Measurements from ENCODE around the gene SNX2.

The SNX2 gene

GRCh38 chr5:122780296-122780695 lies 5.4 kb downstream of the SNX2 start:
- Histone ChIP-seq H3K9me3 (ENCODE audit: severe bottlenecking) (no peaks in the 10 kb centered on the region), H3K27ac (no peak overlapping the region), H3K27me3 (ENCODE audit: insufficient read depth, low read depth, severe bottlenecking) (no peaks in the 10 kb centered on the region), H3K36me3 (0 out of 2 replicates have a peak, but pooled peaks cover 2% of the 10 kb centered on the region), H3K4me3 (ENCODE audit: low read depth, low read length) (no peak overlapping the region)
- TF ChIP-seq CTCF (IDR thresholded peaks at IDR 0.05; ENCODE audit: low read depth, low read length): no peak
- DNase-seq: no peak

GRCh38 chr5:122781465-122781864 lies 6.6 kb downstream of the SNX2 start:
- no peak overlapping the region for H3K4me3 ChIP-seq (ENCODE audit: low read depth, low read length)
- H3K9me3 ChIP-seq (ENCODE audit: severe bottlenecking): no peaks in the 10 kb centered on the region
- no peak for TF ChIP-seq CTCF (IDR thresholded peaks at IDR 0.05; ENCODE audit: low read depth, low read length)
- H3K36me3 ChIP-seq: no peaks in the 10 kb centered on the region
- H3K27ac ChIP-seq: no peak overlapping the region
- DNase-seq: no peak
- no peaks in the 10 kb centered on the region for H3K27me3 ChIP-seq (ENCODE audit: insufficient read depth, low read depth, severe bottlenecking)

GRCh38 chr5:122785294-122785693 lies 10.4 kb downstream of the SNX2 start:
- H3K27me3 ChIP-seq (ENCODE audit: insufficient read depth, low read depth, severe bottlenecking): no peaks in the 10 kb centered on the region
- TF ChIP-seq CTCF (IDR thresholded peaks at IDR 0.05; ENCODE audit: low read depth, low read length): no peak

GRCh38 chr5:122788371-122788770 lies 13.5 kb downstream of the SNX2 start:
- TF ChIP-seq CTCF (IDR thresholded peaks at IDR 0.05; ENCODE audit: low read depth, low read length): no peak
- H3K27me3 ChIP-seq (ENCODE audit: insufficient read depth, low read depth, severe bottlenecking): no peaks in the 10 kb centered on the region
- H3K9me3 ChIP-seq (ENCODE audit: severe bottlenecking): no peaks in the 10 kb centered on the region
- H3K27ac ChIP-seq: no peak overlapping the region
- DNase-seq: no peak
- H3K4me3 ChIP-seq (ENCODE audit: low read depth, low read length): no peak overlapping the region
- H3K36me3 ChIP-seq: no peaks in the 10 kb centered on the region

More at GRCh38 chr5:122785294-122785693, 10.4 kb downstream of the SNX2 start:
- Histone ChIP-seq H3K36me3 (no peaks in the 10 kb centered on the region), H3K27ac (no peak overlapping the region), H3K9me3 (ENCODE audit: severe bottlenecking) (no peaks in the 10 kb centered on the region), H3K4me3 (ENCODE audit: low read depth, low read length) (no peak overlapping the region)
- no peak for DNase-seq

GRCh38 chr5:122788996-122789395 lies 14.1 kb downstream of the SNX2 start:
- Histone ChIP-seq H3K27ac (no peak overlapping the region), H3K9me3 (ENCODE audit: severe bottlenecking) (no peaks in the 10 kb centered on the region), H3K27me3 (ENCODE audit: insufficient read depth, low read depth, severe bottlenecking) (no peaks in the 10 kb centered on the region), H3K36me3 (no peaks in the 10 kb centered on the region), H3K4me3 (ENCODE audit: low read depth, low read length) (no peak overlapping the region)
- DNase-seq: no peak
- TF ChIP-seq CTCF (IDR thresholded peaks at IDR 0.05; ENCODE audit: low read depth, low read length): no peak

GRCh38 chr5:122789461-122790171 lies 14.7 kb downstream of the SNX2 start:
- Histone ChIP-seq H3K27ac (no peak overlapping the region), H3K36me3 (no peaks in the 10 kb centered on the region), H3K27me3 (ENCODE audit: insufficient read depth, low read depth, severe bottlenecking) (no peaks in the 10 kb centered on the region), H3K4me3 (ENCODE audit: low read depth, low read length) (no peak overlapping the region), H3K9me3 (ENCODE audit: severe bottlenecking) (no peaks in the 10 kb centered on the region)
- no peak for TF ChIP-seq CTCF (IDR thresholded peaks at IDR 0.05; ENCODE audit: low read depth, low read length)
- no peak for DNase-seq

Data from WERI-Rb-1 (cell line).